ENCODE results near the gene RNPS1.

DNA sequence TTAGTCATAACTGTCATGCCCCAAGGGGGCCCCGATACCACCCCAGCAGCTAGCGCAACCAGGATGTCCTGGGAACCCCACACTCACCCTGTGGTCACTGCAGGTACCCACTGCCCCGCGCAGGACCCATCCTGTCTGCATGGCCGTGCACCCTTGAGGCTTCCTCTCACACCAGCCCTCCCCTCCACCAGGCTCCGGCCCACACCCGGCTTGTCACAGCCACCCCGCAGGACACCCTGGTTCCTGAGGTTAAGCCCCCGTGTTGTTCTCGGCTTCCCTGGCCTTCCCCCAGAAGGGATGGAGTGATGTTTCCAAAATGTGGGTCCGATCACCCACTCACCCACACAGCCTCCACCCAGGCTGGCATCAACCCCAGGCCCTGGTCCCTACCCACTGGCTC, 24.1 kb downstream of the RNPS1 start:
- no peak for TF ChIP-seq ELF4 (IDR thresholded peaks at IDR 0.05)
- no peak for TF ChIP-seq TARDBP (IDR thresholded peaks at IDR 0.05)
- no peak for TF ChIP-seq BHLHE40 (IDR thresholded peaks at IDR 0.05; ENCODE audit: borderline replicate concordance)
- no peak for TF ChIP-seq SUZ12 (IDR thresholded peaks at IDR 0.05)
- no peak for TF ChIP-seq FOXK2 (IDR thresholded peaks at IDR 0.05)
- TF ChIP-seq ARNT (IDR thresholded peaks at IDR 0.05) = no peak
- TF ChIP-seq ZNF384 (IDR thresholded peaks at IDR 0.05) = no peak
- no peak for TF ChIP-seq NFRKB (IDR thresholded peaks at IDR 0.05)
- TF ChIP-seq SP1 (IDR thresholded peaks at IDR 0.05) = no peak

All from HEK293T (cell line).